DMS 273 (cell line): ENCODE results near the gene DRD4.
"Not testable (repeated sequence)": the region's sequence is repeated elsewhere in the genome, so short reads cannot be mapped to it uniquely, and the experiment has no call there.

Experiments used
- DNase-seq: peaks from one replicate; lab custom pipeline; 2025; ENCODE audit not compliant: unreplicated experiment; lab: John Stamatoyannopoulos, UW

Gene DRD4

DNA sequence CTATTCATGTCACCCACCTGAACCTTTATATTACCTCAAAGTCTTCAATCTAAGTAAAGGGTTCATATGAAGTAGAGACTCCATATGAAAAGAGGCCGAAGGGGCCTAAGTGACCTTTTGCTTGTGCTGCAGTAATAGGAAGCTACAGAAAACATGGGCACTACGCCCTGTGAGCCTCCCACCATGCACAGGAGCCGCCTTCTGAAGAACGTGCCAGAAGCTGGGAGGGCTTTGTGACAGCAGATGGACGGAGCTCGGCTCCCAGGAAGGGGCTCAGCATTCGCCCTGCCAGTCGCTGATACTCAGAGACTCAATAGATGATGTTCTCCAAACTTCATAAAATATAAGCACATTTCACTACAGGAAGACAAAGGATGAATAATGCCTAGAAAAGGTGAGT lies 36.8 kb downstream of the DRD4 start:
- DNase-seq: no peak

DNA sequence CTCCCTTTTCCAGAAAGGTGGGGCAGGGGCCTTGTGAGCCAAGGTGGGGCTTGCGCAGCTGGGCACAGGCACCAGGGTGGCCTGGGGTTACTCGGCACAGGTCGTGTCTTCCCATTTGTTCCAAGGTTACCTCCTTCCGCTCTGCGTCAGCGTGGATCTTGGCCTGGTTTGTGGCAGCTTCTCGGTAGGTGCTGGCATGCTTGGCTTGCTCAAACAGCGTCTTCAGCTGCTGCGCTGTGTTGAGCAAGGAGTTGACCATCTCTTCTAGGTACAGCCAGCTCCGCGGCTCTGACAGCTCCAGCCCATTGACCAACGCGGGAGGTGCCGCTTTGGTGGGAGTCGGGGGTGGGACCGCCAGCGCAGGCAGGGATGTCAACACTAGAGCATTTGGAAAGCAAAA lies 37.3 kb downstream of the DRD4 start:
- DNase-seq: no peak

DNA sequence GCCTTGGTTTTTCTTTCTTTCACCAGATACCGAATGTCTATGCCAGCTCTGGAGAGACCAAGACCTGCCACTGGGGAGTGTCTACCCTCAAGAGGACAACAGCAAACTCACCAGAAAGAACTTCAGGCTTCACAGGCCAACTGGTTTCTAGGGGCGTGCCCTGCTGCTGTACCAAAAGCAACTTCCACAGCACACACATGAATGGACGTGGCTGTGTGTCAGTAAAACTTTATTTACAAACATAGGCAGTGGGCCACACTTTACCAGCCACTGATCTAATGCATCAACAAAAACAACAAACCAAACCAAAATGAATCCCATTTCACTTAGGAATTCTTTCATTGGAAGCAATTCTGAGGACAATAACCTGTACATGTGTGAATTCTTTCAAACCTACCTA lies 41.2 kb downstream of the DRD4 start:
- no peak for DNase-seq

DNA sequence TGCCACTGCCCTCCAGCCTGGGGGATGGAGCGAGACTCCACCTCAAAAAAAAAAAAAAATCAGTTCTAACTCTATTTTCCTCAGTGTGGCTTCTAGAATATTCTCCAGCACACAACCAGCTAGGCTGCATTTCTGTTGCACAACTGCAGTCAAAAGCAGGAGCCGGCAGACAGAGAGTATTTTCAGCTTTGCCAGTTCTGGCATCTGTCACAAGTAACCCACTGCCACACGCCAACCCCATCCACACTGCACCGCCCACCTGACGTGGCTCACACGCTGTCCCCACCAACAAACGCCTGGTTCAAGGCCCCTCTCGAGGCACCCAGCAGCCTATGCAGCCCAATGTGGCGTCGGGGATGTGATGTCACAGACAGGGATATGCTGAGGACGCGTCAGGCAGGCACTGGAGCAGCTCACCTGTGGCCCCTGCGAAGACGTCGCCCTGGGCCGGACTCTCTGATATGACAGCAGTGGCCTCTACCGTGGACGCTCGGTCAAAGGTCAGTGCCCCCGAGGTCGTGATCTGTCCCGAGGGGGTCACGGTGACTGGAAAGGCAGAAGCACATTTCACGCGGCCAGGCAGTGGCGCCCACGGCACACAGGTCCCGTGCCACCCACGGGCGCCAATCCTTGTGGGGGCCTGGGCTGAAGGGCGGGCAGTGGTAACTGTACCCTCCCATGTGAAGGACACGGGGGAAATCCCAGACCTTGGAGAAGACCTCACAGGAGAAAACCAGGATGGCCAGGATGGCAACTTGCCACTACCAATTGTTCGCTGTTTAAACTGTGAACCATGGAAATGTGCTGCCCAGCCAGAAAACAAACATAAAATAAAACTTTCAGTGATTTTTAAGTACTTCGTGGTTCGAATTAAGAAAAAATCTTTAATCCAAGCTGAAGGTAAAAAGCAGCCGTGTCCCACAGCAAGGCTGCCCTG lies 42.5 kb downstream of the DRD4 start:
- DNase-seq: no peak

DNA sequence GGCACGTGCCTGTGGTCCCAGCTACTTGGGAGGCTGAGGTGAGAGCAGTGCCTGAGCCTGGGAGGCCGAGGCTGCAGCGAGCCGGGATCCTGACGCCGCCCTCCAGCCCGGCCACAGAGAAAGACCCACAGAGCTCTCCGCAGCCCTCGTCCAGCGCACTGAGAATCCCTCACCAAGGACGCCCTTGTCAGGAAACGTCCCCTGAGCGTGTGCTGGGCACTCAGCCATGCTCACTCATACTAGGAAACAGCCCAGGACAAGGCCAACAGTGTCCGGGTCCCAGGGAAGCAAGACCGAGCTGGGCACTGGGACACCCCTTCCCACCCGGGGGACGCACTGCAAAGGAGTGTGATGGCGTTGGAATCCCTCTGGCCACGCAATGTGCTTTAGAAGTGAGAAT lies 43.4 kb downstream of the DRD4 start:
- DNase-seq: no peak

DNA sequence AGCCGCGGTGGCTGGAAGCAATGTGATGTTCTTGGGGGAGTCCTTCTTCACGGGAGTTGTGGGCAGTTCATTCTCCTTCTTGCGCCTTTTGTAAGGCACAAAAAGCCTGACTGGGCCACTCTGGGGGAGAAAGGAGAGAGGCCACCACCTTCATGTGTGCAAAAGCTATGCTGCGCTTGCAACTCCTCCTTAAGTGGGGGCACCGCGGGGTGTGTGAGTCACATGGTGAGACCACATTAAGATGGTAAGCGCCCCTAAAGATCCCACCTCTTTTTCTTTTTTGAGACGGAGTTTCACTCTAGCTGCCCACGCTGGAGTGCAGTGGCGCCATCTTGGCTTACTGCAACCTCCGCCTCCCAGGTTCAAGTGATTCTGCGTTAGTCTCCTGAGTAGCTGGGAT lies 43.9 kb downstream of the DRD4 start:
- no peak for DNase-seq

DNA sequence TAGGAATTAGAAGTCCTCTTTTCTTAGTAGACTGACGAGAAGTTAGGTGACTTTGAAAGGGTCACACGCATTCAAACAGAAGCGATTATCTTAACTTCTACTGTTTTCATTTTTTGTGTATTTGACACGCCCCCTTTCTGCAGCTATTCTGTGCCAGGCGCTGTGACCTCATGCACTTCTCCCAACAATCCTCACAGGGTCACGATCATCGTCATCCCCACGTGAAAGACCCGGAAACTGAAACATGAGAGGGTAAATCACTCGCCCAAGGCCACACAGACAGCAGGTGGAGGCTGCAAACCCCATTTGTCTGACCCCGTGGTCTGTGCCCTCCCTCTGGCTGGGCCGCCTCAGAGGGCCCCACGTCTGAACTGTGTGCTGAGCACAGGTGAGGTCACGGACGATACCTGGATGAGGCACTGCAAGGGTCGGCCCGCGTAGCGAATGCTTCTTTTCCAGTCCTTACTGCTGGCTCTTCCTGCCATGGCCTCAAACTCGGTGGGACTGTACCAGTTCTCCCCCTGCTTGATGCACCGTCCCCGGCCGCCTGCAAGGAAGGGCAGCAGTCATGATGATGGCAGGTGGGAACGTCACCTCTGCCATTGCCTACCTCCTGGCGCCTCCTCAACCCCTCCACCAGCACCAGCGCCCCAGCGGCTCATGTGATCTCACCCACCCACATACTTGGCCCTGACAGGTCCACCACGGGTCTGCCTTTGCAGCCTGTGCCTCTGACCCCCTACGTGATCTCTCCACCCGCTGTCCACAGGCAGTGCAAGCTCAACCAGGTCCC lies 49.6 kb downstream of the DRD4 start:
- DNase-seq: no peak

DNA sequence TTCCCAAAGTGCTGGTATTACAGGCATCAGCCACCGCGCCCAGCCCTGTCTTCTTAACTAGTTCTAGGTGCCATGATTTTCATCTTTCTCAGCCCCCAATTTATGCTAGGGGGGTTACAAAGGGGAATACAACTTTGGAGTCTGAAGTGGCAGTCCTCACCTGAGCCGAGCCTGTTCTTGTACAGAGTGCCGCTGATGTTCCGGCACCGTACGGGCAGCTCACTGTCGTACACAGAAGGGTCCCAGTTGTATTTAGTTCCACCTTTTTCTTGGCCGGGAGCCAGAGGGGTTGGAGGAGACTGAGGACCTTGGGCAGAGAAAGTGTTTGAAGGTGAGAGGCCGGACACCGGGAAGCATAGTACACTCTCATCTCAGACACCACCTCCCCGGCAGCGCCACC lies 50.7 kb downstream of the DRD4 start:
- DNase-seq: no peak

DNA sequence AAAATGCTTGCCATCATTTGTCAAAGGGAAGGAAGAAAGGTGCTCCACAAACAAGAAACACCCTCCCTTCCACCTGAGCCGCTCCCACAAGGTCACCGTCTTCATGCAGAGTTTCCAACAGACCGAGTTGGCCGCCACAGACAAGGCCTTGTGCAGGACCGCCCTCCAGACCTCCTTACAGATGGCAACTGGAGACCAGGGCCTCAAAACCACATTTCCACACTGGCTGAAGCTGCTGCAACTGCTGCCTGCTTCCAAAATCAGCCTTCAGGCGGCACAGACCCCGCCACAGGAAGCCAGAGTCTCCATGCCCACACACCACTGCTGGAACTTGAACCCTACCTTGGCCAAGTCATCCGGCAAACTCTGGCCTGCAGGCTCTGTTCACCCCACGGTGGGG lies 51.6 kb downstream of the DRD4 start:
- DNase-seq: no peak

DNA sequence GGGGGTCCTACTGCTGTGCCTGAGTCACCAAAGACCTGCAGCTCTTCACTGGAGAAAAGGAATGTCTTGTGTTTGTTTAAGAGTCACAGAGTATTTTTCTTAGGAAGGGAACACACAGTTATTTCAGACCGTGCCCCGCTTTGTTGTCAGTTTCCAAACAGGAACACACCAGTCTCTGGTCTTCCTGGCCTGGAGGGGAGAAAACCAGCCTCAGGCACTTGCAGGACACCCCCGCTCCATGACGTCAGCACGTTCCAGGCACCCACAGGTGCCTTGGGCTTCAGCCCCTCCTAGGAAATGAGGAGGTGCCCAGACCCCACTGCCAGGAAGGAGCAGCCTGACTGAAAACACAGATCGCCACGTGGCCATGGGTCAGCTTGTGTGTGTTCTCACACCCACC lies 52.6 kb downstream of the DRD4 start:
- DNase-seq: no peak

DNA sequence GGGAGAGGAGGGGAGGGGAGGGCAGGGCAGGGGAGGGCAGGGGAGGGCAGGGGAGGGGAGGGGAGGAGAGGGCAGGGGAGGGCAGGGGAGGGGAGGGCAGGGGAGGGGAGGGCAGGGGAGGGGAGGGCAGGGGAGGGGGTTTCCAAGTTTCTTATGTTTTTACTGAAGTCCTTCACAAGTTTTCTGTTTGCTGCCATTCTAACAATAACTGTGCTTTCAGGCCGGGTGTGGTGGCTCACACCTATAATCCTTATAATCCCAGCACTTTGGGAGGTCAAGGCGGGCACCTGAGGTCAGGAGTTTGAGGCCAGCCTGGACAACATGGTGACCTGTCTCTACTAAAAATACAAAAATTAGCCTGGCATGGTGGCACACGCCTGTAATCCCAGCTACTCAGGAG lies 53.2 kb downstream of the DRD4 start:
- not testable (repeated sequence) for DNase-seq
